Kidney (tissue), 14 donors: ENCODE results near the gene VPS4A. TPM values are rescaled to one million over a fixed set of nuclear protein-coding genes. Genes with fewer than 3 reads are reported as not detected.
"Not testable (repeated sequence)": the region's sequence is repeated elsewhere in the genome, so short reads cannot be mapped to it uniquely, and the experiment has no call there.

Experiments
- DNase-seq, 5 donors: peaks; one replicate each; pipeline ENCODE4 v3.0.0-alpha.2; 2013 to 2020
- FAIRE-seq: peaks from 2 replicates; lab custom pipeline; 2012; peaks lifted over from hg19 to GRCh38; lab: Jason Lieb, UNC
- H3K27ac ChIP-seq, 2 donors: one replicate each; pipeline ENCODE4 v1.7.0; 2013; ENCODE audit warnings: low read depth in 2 of 2, low read length in 2 of 2, inconsistent platforms in 1 of 2
- H3K27me3 ChIP-seq: one replicate; pipeline ENCODE4 v1.7.1; 2013; ENCODE audit warnings: low read length, inconsistent platforms; ENCODE audit not compliant: control insufficient read depth, insufficient read depth
- H3K36me3 ChIP-seq, 3 donors: one replicate each; pipeline versions ENCODE4 v1.7.0 to v1.7.1; 2013; ENCODE audit warnings: low read length in 3 of 3, control low read depth in 1 of 3, inconsistent platforms in 1 of 3; ENCODE audit not compliant: insufficient read depth in 3 of 3, control insufficient read depth in 2 of 3
- H3K4me1 ChIP-seq, 3 donors: one replicate each; pipeline versions ENCODE4 v1.7.0 to v1.7.1; 2013; ENCODE audit warnings: low read length in 3 of 3, inconsistent platforms in 1 of 3, low read depth in 1 of 3; ENCODE audit not compliant: control insufficient read depth in 2 of 3, insufficient read depth in 2 of 3
- H3K4me3 ChIP-seq, 3 donors: one replicate each; pipeline versions ENCODE4 v1.7.0 to v1.8.1; 2013; ENCODE audit warnings: low read length in 3 of 3, control low read depth in 1 of 3, inconsistent platforms in 1 of 3
- H3K9ac ChIP-seq, 3 donors: one replicate each; pipeline versions ENCODE4 v1.7.0 to v1.7.1; 2013; ENCODE audit warnings: low read length in 3 of 3, control low read depth in 1 of 3, inconsistent platforms in 1 of 3
- H3K9me3 ChIP-seq, 3 donors: one replicate each; pipeline versions ENCODE4 v1.7.0 to v1.7.1; 2013; ENCODE audit warnings: low read length in 3 of 3, control low read depth in 1 of 3, inconsistent platforms in 1 of 3; ENCODE audit not compliant: control insufficient read depth in 2 of 3, insufficient read depth in 1 of 3
- intact Hi-C: fragments of 100-400 bp; cut with DNase I; formaldehyde crosslinking; loops from one replicate; pipeline ENCODE4 v1.11.1; 2022
- polyA plus RNA-seq: library from polyadenylated mRNA; stranded (reverse); fragments of 350-450 nt; fragmentation: Illumina TruSeq; extraction: RNeasy Lipid Tissue Mini Kit (QIAGEN cat#74804); gene quantifications from one replicate; pipeline ENCODE4 v1.2.3, GENCODE V29; 2014; ENCODE audit warnings: low read depth, low replicate concordance; ENCODE audit not compliant: insufficient read depth
- total RNA-seq: library from RNA; stranded (reverse); fragmentation: NEBNext Ultra II Directional; extraction: Animal tissue kit (Norgen Biotek cat#: 25700); gene quantifications from one replicate; pipeline ENCODE4 v1.2.1, GENCODE V29; 2021
- TF ChIP-seq, protein P1 (sequence below): IDR thresholded peaks from 3 replicates; pipeline ENCODE4 v1.5.1; 2012; ENCODE audit warnings: mild to moderate bottlenecking, moderate library complexity, borderline replicate concordance; ENCODE audit not compliant: insufficient read depth; ENCODE audit errors: extremely low read depth
- donor health status: control.
- donor health status: control.
- donor health status: control.
- donor health status: control.
- donor health status: control.
- donor health status: DM: yes; HTN: yes; CAD: no.
- donor health status: Normal renal cell carcinoma (clear cell type).

Gene VPS4A
- total and polyA plus RNA-seq, 2 donors from 2014 or later, result 38.6 to 62.1 TPM

- no peaks in the 10 kb centered on the region for H3K36me3 ChIP-seq
- peaks cover 0 to 3% (median 0%) of the 10 kb centered on the region in 3 donors for H3K4me1 ChIP-seq
- no peaks in the 10 kb centered on the region for H3K27me3 ChIP-seq
- no peak for FAIRE-seq
- intact Hi-C loops, result no loop called here
- TF ChIP-seq, protein P1, sequence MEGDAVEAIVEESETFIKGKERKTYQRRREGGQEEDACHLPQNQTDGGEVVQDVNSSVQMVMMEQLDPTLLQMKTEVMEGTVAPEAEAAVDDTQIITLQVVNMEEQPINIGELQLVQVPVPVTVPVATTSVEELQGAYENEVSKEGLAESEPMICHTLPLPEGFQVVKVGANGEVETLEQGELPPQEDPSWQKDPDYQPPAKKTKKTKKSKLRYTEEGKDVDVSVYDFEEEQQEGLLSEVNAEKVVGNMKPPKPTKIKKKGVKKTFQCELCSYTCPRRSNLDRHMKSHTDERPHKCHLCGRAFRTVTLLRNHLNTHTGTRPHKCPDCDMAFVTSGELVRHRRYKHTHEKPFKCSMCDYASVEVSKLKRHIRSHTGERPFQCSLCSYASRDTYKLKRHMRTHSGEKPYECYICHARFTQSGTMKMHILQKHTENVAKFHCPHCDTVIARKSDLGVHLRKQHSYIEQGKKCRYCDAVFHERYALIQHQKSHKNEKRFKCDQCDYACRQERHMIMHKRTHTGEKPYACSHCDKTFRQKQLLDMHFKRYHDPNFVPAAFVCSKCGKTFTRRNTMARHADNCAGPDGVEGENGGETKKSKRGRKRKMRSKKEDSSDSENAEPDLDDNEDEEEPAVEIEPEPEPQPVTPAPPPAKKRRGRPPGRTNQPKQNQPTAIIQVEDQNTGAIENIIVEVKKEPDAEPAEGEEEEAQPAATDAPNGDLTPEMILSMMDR, result no peak
- H3K27ac ChIP-seq, result no peak overlapping the region
- DNase-seq, result no peak
- H3K4me3 ChIP-seq, result no peak overlapping the region
- no peaks in the 10 kb centered on the region for H3K9me3 ChIP-seq
- no peak overlapping the region for H3K9ac ChIP-seq
These were observed 38.4 kb downstream of the VPS4A start for GRCh38 chr16:69349536-69349935.

- Histone ChIP-seq H3K9ac (no peak overlapping the region), H3K4me3 (no peak overlapping the region), H3K36me3 (peaks cover 0 to 4% (median 0%) of the 10 kb centered on the region in 3 donors), H3K4me1 (peaks cover 0 to 3% (median 0%) of the 10 kb centered on the region in 3 donors), H3K9me3 (no peaks in the 10 kb centered on the region), H3K27ac (no peak overlapping the region), H3K27me3 (no peaks in the 10 kb centered on the region)
- DNase-seq (no peak), FAIRE-seq (no peak)
- intact Hi-C loops, result no loop called here
- TF ChIP-seq, protein P1, result no peak
These were observed 39.5 kb downstream of the VPS4A start for GRCh38 chr16:69350536-69351133.

DNA sequence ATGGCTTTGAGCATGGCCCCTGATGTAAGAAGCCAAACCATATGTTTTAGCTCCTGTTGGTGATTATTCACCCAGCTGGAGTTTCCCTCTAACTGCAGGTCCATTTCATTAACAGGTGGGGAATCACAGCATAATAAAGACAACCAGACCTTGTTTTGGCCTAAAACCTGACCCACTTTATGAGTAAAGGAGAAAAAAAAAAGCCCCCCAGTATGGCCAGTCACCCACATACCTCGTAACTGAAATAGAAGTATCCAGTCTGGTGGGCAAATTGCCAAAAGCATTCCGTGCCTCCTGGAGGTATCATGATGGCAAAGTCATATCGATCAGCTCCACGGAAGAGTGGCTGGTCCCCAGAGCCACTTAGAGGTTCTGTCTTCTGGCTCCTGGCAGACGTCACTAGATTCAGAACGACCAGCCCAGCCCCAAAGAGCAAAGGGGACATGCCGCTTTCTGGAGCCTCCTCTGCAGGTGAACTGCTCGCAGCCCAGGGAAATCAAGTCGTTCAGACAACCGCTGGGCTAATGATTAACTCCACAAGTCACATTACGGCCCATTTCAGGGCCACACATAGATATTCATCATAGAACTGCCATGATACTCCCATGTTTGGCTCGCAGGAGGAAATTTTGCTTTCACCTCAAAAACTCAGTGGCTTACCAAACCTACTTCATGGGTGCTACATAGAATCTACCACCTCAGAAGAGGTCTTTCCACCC, 40.3 kb downstream of the VPS4A start, which contains the start of gene TMED6:
Gene TMED6 (minus strand): TSS at position 478 of the 719 bp plus-strand sequence. CDS start 33 bp downstream, at position 445.
- FAIRE-seq (no peak), DNase-seq (peak in 3 of 5 donors; percentile 33 to 61 (median 37))
- Histone ChIP-seq H3K9me3 (no peaks in the 10 kb centered on the region), H3K36me3 (peaks cover 0 to 10% (median 5%) of the 10 kb centered on the region in 3 donors), H3K27me3 (no peaks in the 10 kb centered on the region), H3K9ac (peak within 1 kb of the TSS in 1 of 3 donors; percentile 14), H3K4me1 (peaks cover 0 to 3% (median 0%) of the 10 kb centered on the region in 3 donors), H3K4me3 (peak within 1 kb of the TSS in 2 of 3 donors; percentile 49 to 59), H3K27ac (peak within 1 kb of the TSS in 1 of 2 donors; percentile 8)
- intact Hi-C loops, result no loop called here
- TF ChIP-seq, protein P1, result no peak

GRCh38 chr16:69360070-69360469, 48.9 kb downstream of the VPS4A start:
- intact Hi-C loops, H3K27ac ChIP-seq, H3K4me3 ChIP-seq, FAIRE-seq, H3K9me3 ChIP-seq, H3K4me1 ChIP-seq, DNase-seq, H3K9ac ChIP-seq, H3K27me3 ChIP-seq: not testable (repeated sequence)
- H3K36me3 ChIP-seq, result peaks cover 0 to 24% (median 10%) of the 10 kb centered on the region in 3 donors
